K562 (cell line): ENCODE measurements around the gene MRPS18B. TPM values are rescaled to one million over a fixed set of nuclear protein-coding genes. Genes with fewer than 3 reads are reported as not detected.

Source experiments
- ARID2 ChIP-seq: fragments of 450-650 bp; IDR thresholded peaks from 2 replicates; pipeline ENCODE4 v1.6.1; 2017; ENCODE audit warnings: antibody characterized with exemption, mild to moderate bottlenecking
- ARNT ChIP-seq, 2 experiments: fragments of 450-650 bp; IDR thresholded peaks; 2 replicates each; pipeline ENCODE4 v1.6.1; 2016; ENCODE audit warnings: mild to moderate bottlenecking in 1 of 2
- CC2D1A ChIP-seq: fragments of 450-650 bp; IDR thresholded peaks from 2 replicates; pipeline ENCODE4 v1.6.1; 2017; ENCODE audit warnings: mild to moderate bottlenecking
- CHD1 ChIP-seq: fragments of 200-600 bp; sonication (generic); IDR thresholded peaks from one replicate; pipeline ENCODE4 v1.6.1; 2012; ENCODE audit warnings: mild to moderate bottlenecking, moderate library complexity, low read length, inconsistent platforms
- ESRRB ChIP-seq: fragments of 250-450 bp; sonication (Bioruptor Pico); IDR thresholded peaks from 2 replicates; pipeline ENCODE4 v1.5.0; 2020; ENCODE audit warnings: mild to moderate bottlenecking, moderate library complexity, borderline replicate concordance
- FOXA3 ChIP-seq, 2 experiments: fragments of 450-650 bp in 1 of 2; sonication (generic) in 1 of 2; formaldehyde crosslinking; IDR thresholded peaks in 1 of 2; conservative IDR thresholded peaks in 1 of 2; 2 replicates each; pipeline versions ENCODE4 v1.4.0 to v1.8.0; 2020 to 2022; ENCODE audit warnings: mild to moderate bottlenecking in 2 of 2, missing genetic modification reagents in 1 of 2
- KHSRP ChIP-seq: fragments of 450-650 bp; IDR thresholded peaks from 2 replicates; pipeline ENCODE4 v1.6.1; 2017
- MAFF ChIP-seq: IDR thresholded peaks from 2 replicates; pipeline ENCODE4 v1.6.1; 2012; ENCODE audit warnings: low read length, improper control_type of control experiment
- MCM7 ChIP-seq, 2 experiments: fragments of 450-650 bp; IDR thresholded peaks; 2 replicates each; pipeline ENCODE4 v1.6.1; 2016 to 2018
- MTF1 ChIP-seq: fragments of 250-450 bp; sonication (Bioruptor Pico); IDR thresholded peaks from 2 replicates; pipeline ENCODE4 v1.9.0; 2021; ENCODE audit warnings: moderate library complexity, mild to moderate bottlenecking, inconsistent platforms, borderline replicate concordance
- NCOA4 ChIP-seq: fragments of 450-650 bp; IDR thresholded peaks from 2 replicates; pipeline ENCODE4 v1.6.1; 2018; ENCODE audit warnings: mild to moderate bottlenecking; ENCODE audit not compliant: partially characterized antibody
- SMAD1 ChIP-seq: fragments of 150-350 bp; IDR thresholded peaks from 2 replicates; pipeline ENCODE4 v1.6.1; 2014; ENCODE audit warnings: low read length, low read depth; ENCODE audit not compliant: partially characterized antibody
- SMARCA4 ChIP-seq: fragments of 450-650 bp; IDR thresholded peaks from 2 replicates; pipeline ENCODE4 v1.6.1; 2016
- SMARCC2 ChIP-seq: fragments of 450-650 bp; IDR thresholded peaks from 2 replicates; pipeline ENCODE4 v1.6.1; 2017; ENCODE audit warnings: antibody characterized with exemption, moderate library complexity, mild to moderate bottlenecking, low read depth
- TAF7 ChIP-seq: fragments of 450-650 bp; IDR thresholded peaks from 2 replicates; pipeline ENCODE4 v1.6.1; 2016; ENCODE audit warnings: missing genetic modification characterization, missing compliant biosample characterization
- ZBTB5 ChIP-seq: fragments of 450-650 bp; IDR thresholded peaks from 2 replicates; pipeline ENCODE4 v1.6.1; 2017; ENCODE audit warnings: antibody characterized with exemption
- ZNF12 ChIP-seq: sonication (generic); formaldehyde crosslinking; IDR thresholded peaks from 2 replicates; pipeline ENCODE4 v1.4.0; 2020; ENCODE audit warnings: mild to moderate bottlenecking, missing genetic modification reagents
- ZNF316 ChIP-seq: fragments of 450-650 bp; IDR thresholded peaks from 2 replicates; pipeline ENCODE4 v1.6.1; 2016
- ZNF551 ChIP-seq: fragments of 250-450 bp; sonication (Bioruptor Pico); IDR thresholded peaks from 2 replicates; pipeline ENCODE4 v1.5.0; 2021; ENCODE audit warnings: mild to moderate bottlenecking, moderate library complexity
- polyA plus RNA-seq, 8 experiments: library from polyadenylated mRNA; depleted of rRNA in 4 of 8; stranded (reverse) in 5 of 8; unstranded in 3 of 8; fragments of >200 nt; fragmentation: Nextera tagmentation in 2 of 8; fragmentation: Illumina TruSeq in 1 of 8; extraction: Ambion mirVana in 2 of 8; extraction: Trizol in 1 of 8; gene quantifications; 2 replicates each; pipeline versions ENCODE4 v1.2.1 to v1.2.3, GENCODE V29; 2011 to 2014; ENCODE audit warnings: inconsistent platforms in 1 of 8, missing spikeins in 1 of 8
- total RNA-seq, 7 experiments: library from RNA; depleted of rRNA in 6 of 7; stranded (reverse); fragments of >200 nt in 6 of 7; fragmentation: Illumina TruSeq in 2 of 7; extraction: Trizol in 2 of 7; gene quantifications; 2 replicates each; pipeline versions ENCODE4 v1.2.1 to v1.2.3, GENCODE V29; 2011 to 2021; ENCODE audit warnings: low replicate concordance in 1 of 7
- TF ChIP-seq, protein P1 (sequence below): fragments of 450-650 bp; formaldehyde crosslinking; IDR thresholded peaks from 2 replicates; pipeline ENCODE4 v1.4.0; 2022; ENCODE audit warnings: missing genetic modification characterization
- TF ChIP-seq, protein P2 (sequence below), 2 experiments: fragments of 450-650 bp; IDR thresholded peaks; 2 replicates each; pipeline ENCODE4 v1.6.1; 2018; ENCODE audit warnings: mild to moderate bottlenecking in 2 of 2, low read depth in 1 of 2; ENCODE audit not compliant: partially characterized antibody in 2 of 2
- TF ChIP-seq, protein P3 (sequence below), 2 experiments: fragments of 450-650 bp; IDR thresholded peaks; 2 replicates each; pipeline ENCODE4 v1.6.1; 2016

Gene MRPS18B
- total and polyA plus RNA-seq, 9 of the 15 experiments (the other 6 are each of a cell fraction or from before 2014, with no cell fraction given) = 132 to 383 (median 178) TPM

GRCh38 chr6:30570740-30571074 is 46.9 kb upstream of the MRPS18B start (continued):
- peak; percentile 35; the same call in 1 of the 2 replicates for TF ChIP-seq CC2D1A
- TF ChIP-seq MAFF = no peak
- peak; percentile 57 for TF ChIP-seq SMARCC2
- peak; percentile 55; the same call in 1 of the 2 replicates for TF ChIP-seq KHSRP
- TF ChIP-seq ARID2 = peak; percentile 54; the same call in 1 of the 2 replicates
- peak; percentile 16; the same call in 1 of the 2 replicates for TF ChIP-seq TAF7 (tag)
- TF ChIP-seq, protein P1, sequence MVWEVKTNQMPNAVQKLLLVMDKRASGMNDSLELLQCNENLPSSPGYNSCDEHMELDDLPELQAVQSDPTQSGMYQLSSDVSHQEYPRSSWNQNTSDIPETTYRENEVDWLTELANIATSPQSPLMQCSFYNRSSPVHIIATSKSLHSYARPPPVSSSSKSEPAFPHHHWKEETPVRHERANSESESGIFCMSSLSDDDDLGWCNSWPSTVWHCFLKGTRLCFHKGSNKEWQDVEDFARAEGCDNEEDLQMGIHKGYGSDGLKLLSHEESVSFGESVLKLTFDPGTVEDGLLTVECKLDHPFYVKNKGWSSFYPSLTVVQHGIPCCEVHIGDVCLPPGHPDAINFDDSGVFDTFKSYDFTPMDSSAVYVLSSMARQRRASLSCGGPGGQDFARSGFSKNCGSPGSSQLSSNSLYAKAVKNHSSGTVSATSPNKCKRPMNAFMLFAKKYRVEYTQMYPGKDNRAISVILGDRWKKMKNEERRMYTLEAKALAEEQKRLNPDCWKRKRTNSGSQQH = 0 out of 2 replicates have a peak, but pooled peaks have one; percentile 12
- no peak for TF ChIP-seq ESRRB
- TF ChIP-seq ZNF551 (CRISPR knock-in tag) = no peak
- TF ChIP-seq, protein P2, sequence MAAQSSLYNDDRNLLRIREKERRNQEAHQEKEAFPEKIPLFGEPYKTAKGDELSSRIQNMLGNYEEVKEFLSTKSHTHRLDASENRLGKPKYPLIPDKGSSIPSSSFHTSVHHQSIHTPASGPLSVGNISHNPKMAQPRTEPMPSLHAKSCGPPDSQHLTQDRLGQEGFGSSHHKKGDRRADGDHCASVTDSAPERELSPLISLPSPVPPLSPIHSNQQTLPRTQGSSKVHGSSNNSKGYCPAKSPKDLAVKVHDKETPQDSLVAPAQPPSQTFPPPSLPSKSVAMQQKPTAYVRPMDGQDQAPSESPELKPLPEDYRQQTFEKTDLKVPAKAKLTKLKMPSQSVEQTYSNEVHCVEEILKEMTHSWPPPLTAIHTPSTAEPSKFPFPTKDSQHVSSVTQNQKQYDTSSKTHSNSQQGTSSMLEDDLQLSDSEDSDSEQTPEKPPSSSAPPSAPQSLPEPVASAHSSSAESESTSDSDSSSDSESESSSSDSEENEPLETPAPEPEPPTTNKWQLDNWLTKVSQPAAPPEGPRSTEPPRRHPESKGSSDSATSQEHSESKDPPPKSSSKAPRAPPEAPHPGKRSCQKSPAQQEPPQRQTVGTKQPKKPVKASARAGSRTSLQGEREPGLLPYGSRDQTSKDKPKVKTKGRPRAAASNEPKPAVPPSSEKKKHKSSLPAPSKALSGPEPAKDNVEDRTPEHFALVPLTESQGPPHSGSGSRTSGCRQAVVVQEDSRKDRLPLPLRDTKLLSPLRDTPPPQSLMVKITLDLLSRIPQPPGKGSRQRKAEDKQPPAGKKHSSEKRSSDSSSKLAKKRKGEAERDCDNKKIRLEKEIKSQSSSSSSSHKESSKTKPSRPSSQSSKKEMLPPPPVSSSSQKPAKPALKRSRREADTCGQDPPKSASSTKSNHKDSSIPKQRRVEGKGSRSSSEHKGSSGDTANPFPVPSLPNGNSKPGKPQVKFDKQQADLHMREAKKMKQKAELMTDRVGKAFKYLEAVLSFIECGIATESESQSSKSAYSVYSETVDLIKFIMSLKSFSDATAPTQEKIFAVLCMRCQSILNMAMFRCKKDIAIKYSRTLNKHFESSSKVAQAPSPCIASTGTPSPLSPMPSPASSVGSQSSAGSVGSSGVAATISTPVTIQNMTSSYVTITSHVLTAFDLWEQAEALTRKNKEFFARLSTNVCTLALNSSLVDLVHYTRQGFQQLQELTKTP (IDR thresholded peaks at IDR 0.05; ENCODE audit: low read depth in 1 of 2, partially characterized antibody in 2 of 2) = peak in 1 of 2 experiments; percentile 56
- TF ChIP-seq ZNF316 = 0 out of 2 replicates have a peak, but pooled peaks have one; percentile 17
- peak; percentile 34 for TF ChIP-seq NCOA4
- TF ChIP-seq, protein P3, sequence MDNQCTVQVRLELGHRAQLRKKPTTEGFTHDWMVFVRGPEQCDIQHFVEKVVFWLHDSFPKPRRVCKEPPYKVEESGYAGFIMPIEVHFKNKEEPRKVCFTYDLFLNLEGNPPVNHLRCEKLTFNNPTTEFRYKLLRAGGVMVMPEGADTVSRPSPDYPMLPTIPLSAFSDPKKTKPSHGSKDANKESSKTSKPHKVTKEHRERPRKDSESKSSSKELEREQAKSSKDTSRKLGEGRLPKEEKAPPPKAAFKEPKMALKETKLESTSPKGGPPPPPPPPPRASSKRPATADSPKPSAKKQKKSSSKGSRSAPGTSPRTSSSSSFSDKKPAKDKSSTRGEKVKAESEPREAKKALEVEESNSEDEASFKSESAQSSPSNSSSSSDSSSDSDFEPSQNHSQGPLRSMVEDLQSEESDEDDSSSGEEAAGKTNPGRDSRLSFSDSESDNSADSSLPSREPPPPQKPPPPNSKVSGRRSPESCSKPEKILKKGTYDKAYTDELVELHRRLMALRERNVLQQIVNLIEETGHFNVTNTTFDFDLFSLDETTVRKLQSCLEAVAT (IDR thresholded peaks at IDR 0.05) = peak in 1 of 2 experiments; percentile 50; a peak in 1 of 4 replicates
- peak; percentile 61; the same call in 1 of the 2 replicates for TF ChIP-seq SMARCA4
- TF ChIP-seq MCM7 (IDR thresholded peaks at IDR 0.05) = no peak
- TF ChIP-seq ARNT (IDR thresholded peaks at IDR 0.05) = peak in 1 of 2 experiments; percentile 25; a peak in 1 of 4 replicates
- peak; percentile 49; the same call in 1 of the 2 replicates for TF ChIP-seq ZBTB5
- TF ChIP-seq FOXA3 (CRISPR knock-in tag; conservative IDR thresholded peaks at IDR 0.05 in 1 of 2, IDR thresholded peaks at IDR 0.05 in 1 of 2) = 0 out of 4 replicates have a peak, but pooled peaks of 1 of the 2 experiments have one; percentile 13
- TF ChIP-seq ZNF12 (CRISPR knock-in tag) = 0 out of 2 replicates have a peak, but pooled peaks have one; percentile 30
- TF ChIP-seq MTF1 (CRISPR knock-in tag) = no peak
- no peak for TF ChIP-seq SMAD1
- TF ChIP-seq CHD1 = peak; percentile 60
